H1 (cell line): ENCODE measurements around the gene ARHGAP8. TPM values are rescaled to one million over a fixed set of nuclear protein-coding genes. Genes with fewer than 3 reads are reported as not detected.

Source experiments
- CTCF ChIA-PET: fragments of 300-600 bp; sonication (Branson Sonifier 250); formaldehyde crosslinking; loops from one replicate; lab custom pipeline; 2021; ENCODE audit not compliant: partially characterized antibody; lab: Charles Lee
- POLR2A ChIA-PET: fragments of 300-600 bp; sonication (Branson Sonifier 250); formaldehyde crosslinking; loops from one replicate; lab custom pipeline; 2021; ENCODE audit warnings: inconsistent platforms; ENCODE audit not compliant: partially characterized antibody; lab: Charles Lee
- DNase-seq, 2 experiments: peaks; one replicate each; pipeline versions ENCODE4 v3.0.0 to v3.0.0-alpha.2; 2010 to 2022; ENCODE audit warnings: low spot score in 2 of 2, low read depth in 1 of 2, mixed read lengths in 1 of 2
- FAIRE-seq: peaks from 2 replicates; lab custom pipeline; 2011; peaks lifted over from hg19 to GRCh38; lab: Jason Lieb, UNC
- H2AFZ ChIP-seq: 2 replicates; pipeline ENCODE4 v1.8.1; 2012; ENCODE audit warnings: low read length, inconsistent platforms
- H2AK5ac ChIP-seq: 2 replicates; pipeline ENCODE4 v1.6.1; 2013; ENCODE audit warnings: low read depth, low read length
- H2BK120ac ChIP-seq: replicated peaks from 2 replicates; pipeline ENCODE3; 2013; ENCODE audit warnings: low read depth, low read length, inconsistent platforms
- H2BK12ac ChIP-seq: 2 replicates; pipeline ENCODE4 v1.6.1; 2013; ENCODE audit warnings: low read depth, low read length
- H2BK15ac ChIP-seq: 2 replicates; pipeline ENCODE4 v1.6.1; 2013; ENCODE audit warnings: low read length
- H2BK20ac ChIP-seq: 2 replicates; pipeline ENCODE4 v1.6.1; 2013; ENCODE audit warnings: low read length
- H2BK5ac ChIP-seq: 2 replicates; pipeline ENCODE4 v1.6.1; 2013; ENCODE audit warnings: low read depth, low read length
- H3K14ac ChIP-seq: 2 replicates; pipeline ENCODE4 v1.6.1; 2013; ENCODE audit warnings: inconsistent platforms; ENCODE audit not compliant: insufficient read length
- H3K18ac ChIP-seq: 2 replicates; pipeline ENCODE4 v1.6.1; 2013; ENCODE audit warnings: low read length; ENCODE audit errors: extremely low read depth
- H3K23ac ChIP-seq: 2 replicates; pipeline ENCODE4 v1.6.1; 2013; ENCODE audit warnings: inconsistent platforms; ENCODE audit not compliant: insufficient read length
- H3K23me2 ChIP-seq: 2 replicates; pipeline ENCODE4 v1.6.1; 2013; ENCODE audit warnings: low read depth, low read length
- H3K27ac ChIP-seq: 2 replicates; pipeline ENCODE4 v1.6.1; 2011; ENCODE audit warnings: low read depth, low read length, inconsistent platforms
- H3K27me3 ChIP-seq, 4 experiments: replicated peaks in 1 of 4; 1 replicate in 1 of 4; 2 replicates in 3 of 4; pipeline versions ENCODE4 v1.6.1 to v1.8.1; 2011 to 2013; ENCODE audit warnings: low read length in 3 of 4, mild to moderate bottlenecking in 3 of 4, inconsistent platforms in 2 of 4, mixed read lengths in 2 of 4, moderate library complexity in 1 of 4; ENCODE audit not compliant: control insufficient read depth in 3 of 4, insufficient read depth in 3 of 4; ENCODE audit errors: extremely low read depth in 1 of 4
- H3K36me3 ChIP-seq, 4 experiments: 2 replicates each; pipeline versions ENCODE4 v1.6.1 to v1.8.1; 2011 to 2013; ENCODE audit warnings: mild to moderate bottlenecking in 4 of 4, low read length in 3 of 4, moderate library complexity in 2 of 4, control low read depth in 1 of 4, inconsistent platforms in 1 of 4; ENCODE audit not compliant: insufficient read depth in 4 of 4, control insufficient read depth in 2 of 4
- H3K4ac ChIP-seq: replicated peaks from 2 replicates; pipeline ENCODE3; 2013; ENCODE audit warnings: low read length, low read depth, mixed read lengths, inconsistent platforms; ENCODE audit not compliant: insufficient read length
- H3K4me1 ChIP-seq, 4 experiments: replicated peaks in 1 of 4; 1 replicate in 1 of 4; 2 replicates in 3 of 4; pipeline versions ENCODE4 v1.6.1 to v1.8.1; 2011 to 2013; ENCODE audit warnings: low read length in 3 of 4, inconsistent platforms in 2 of 4, mixed read lengths in 1 of 4; ENCODE audit not compliant: insufficient read depth in 4 of 4, control insufficient read depth in 3 of 4
- H3K4me2 ChIP-seq, 2 experiments: 2 replicates each; pipeline versions ENCODE4 v1.6.1 to v1.8.1; 2011 to 2013; ENCODE audit warnings: low read depth in 2 of 2, low read length in 2 of 2, control low read depth in 1 of 2, inconsistent platforms in 1 of 2, mild to moderate bottlenecking in 1 of 2; ENCODE audit not compliant: insufficient read depth in 1 of 2
- H3K4me3 ChIP-seq, 4 experiments: fragments of 200-600, 300-600 bp in 1 of 4; sonication (generic), shearing (Covaris generic), sonication (Bioruptor Twin) in 1 of 4; 2 replicates each; pipeline versions ENCODE4 v1.5.1 to v1.8.1; 2011 to 2016; ENCODE audit warnings: low read length in 4 of 4, low read depth in 3 of 4, control low read depth in 2 of 4, inconsistent platforms in 2 of 4, mild to moderate bottlenecking in 2 of 4, mixed read lengths in 1 of 4, moderate library complexity in 1 of 4; ENCODE audit not compliant: insufficient read depth in 2 of 4; ENCODE audit errors: extremely low read depth in 1 of 4
- H3K56ac ChIP-seq: replicated peaks from 2 replicates; pipeline ENCODE3; 2013; ENCODE audit warnings: low read depth, mild to moderate bottlenecking, mixed read lengths, low read length, inconsistent platforms; ENCODE audit not compliant: insufficient read length
- H3K79me1 ChIP-seq: 2 replicates; pipeline ENCODE4 v1.6.1; 2013; ENCODE audit warnings: low read depth, low read length, control low read depth
- H3K79me2 ChIP-seq, 2 experiments: 2 replicates each; pipeline versions ENCODE4 v1.6.1 to v1.8.1; 2012 to 2013; ENCODE audit warnings: low read length in 2 of 2, mild to moderate bottlenecking in 2 of 2, inconsistent platforms in 1 of 2; ENCODE audit not compliant: insufficient read depth in 2 of 2, control insufficient read depth in 1 of 2
- H3K9ac ChIP-seq, 4 experiments: replicated peaks in 1 of 4; 1 replicate in 1 of 4; 2 replicates in 3 of 4; pipeline versions ENCODE4 v1.6.1 to v1.8.1; 2011 to 2013; ENCODE audit warnings: low read depth in 3 of 4, low read length in 3 of 4, control low read depth in 2 of 4, mild to moderate bottlenecking in 2 of 4, moderate library complexity in 2 of 4, inconsistent platforms in 1 of 4; ENCODE audit errors: extremely low read depth in 1 of 4
- H3K9me3 ChIP-seq, 2 experiments: 2 replicates each; pipeline versions ENCODE4 v1.6.1 to v1.8.1; 2012 to 2013; ENCODE audit warnings: mild to moderate bottlenecking in 2 of 2, moderate library complexity in 2 of 2, control low read depth in 1 of 2, inconsistent platforms in 1 of 2, low read depth in 1 of 2, low read length in 1 of 2, mixed read lengths in 1 of 2; ENCODE audit not compliant: insufficient read depth in 2 of 2
- H4K20me1 ChIP-seq, 2 experiments: replicated peaks in 1 of 2; 2 replicates each; pipeline versions ENCODE3 to v1.8.1; 2011 to 2013; ENCODE audit warnings: inconsistent platforms in 2 of 2, low read length in 2 of 2, mild to moderate bottlenecking in 1 of 2; ENCODE audit not compliant: insufficient read depth in 2 of 2, control insufficient read depth in 1 of 2
- H4K5ac ChIP-seq: 2 replicates; pipeline ENCODE4 v1.6.1; 2013; ENCODE audit warnings: low read length, low read depth, mixed read lengths, inconsistent platforms; ENCODE audit not compliant: insufficient read length
- H4K8ac ChIP-seq: 2 replicates; pipeline ENCODE4 v1.8.0; 2013; ENCODE audit warnings: mild to moderate bottlenecking, moderate library complexity, low read length, inconsistent platforms; ENCODE audit not compliant: insufficient read depth; ENCODE audit errors: extremely low read depth
- H4K91ac ChIP-seq: replicated peaks from 2 replicates; pipeline ENCODE3; 2013; ENCODE audit warnings: low read length, mixed read lengths, inconsistent platforms; ENCODE audit not compliant: insufficient read length
- BRCA1 ChIP-seq: IDR thresholded peaks from 2 replicates; pipeline ENCODE4 v1.6.1; 2012; ENCODE audit warnings: low read depth, low read length, improper control_type of control experiment
- CBX5 ChIP-seq: fragments of 300-800, 300-1000 bp; sonication (generic); IDR thresholded peaks from 2 replicates; pipeline ENCODE4 v1.7.1; 2016; ENCODE audit warnings: antibody characterized with exemption, low read length, low read depth
- CREB1 ChIP-seq: IDR thresholded peaks from 2 replicates; pipeline ENCODE4 v1.6.1; 2012; ENCODE audit warnings: inconsistent platforms
- EP300 ChIP-seq, 2 experiments: IDR thresholded peaks; 1 replicate in 1 of 2; 2 replicates in 1 of 2; pipeline ENCODE4 v1.6.1; 2011 to 2012; ENCODE audit warnings: low read depth in 2 of 2, low read length in 2 of 2, mild to moderate bottlenecking in 2 of 2, borderline replicate concordance in 1 of 2, inconsistent platforms in 1 of 2, moderate library complexity in 1 of 2
- GABPA ChIP-seq: IDR thresholded peaks from 2 replicates; pipeline ENCODE4 v1.6.1; 2011; ENCODE audit warnings: mild to moderate bottlenecking, low read length, moderate library complexity, borderline replicate concordance; ENCODE audit not compliant: insufficient read depth
- GTF2F1 ChIP-seq: IDR thresholded peaks from 2 replicates; pipeline ENCODE4 v1.6.1; 2012; ENCODE audit warnings: low read depth, low read length, improper control_type of control experiment, borderline replicate concordance
- KDM1A ChIP-seq: fragments of 200-600, 300-600 bp; sonication (generic); IDR thresholded peaks from 2 replicates; pipeline ENCODE4 v1.7.1; 2016; ENCODE audit warnings: mild to moderate bottlenecking, low read length, borderline replicate concordance
- NRF1 ChIP-seq: IDR thresholded peaks from 2 replicates; pipeline ENCODE4 v1.6.1; 2011; ENCODE audit warnings: mild to moderate bottlenecking, low read depth, low read length, improper control_type of control experiment
- RBBP5 ChIP-seq: IDR thresholded peaks from 2 replicates; pipeline ENCODE4 v1.7.1; 2012; ENCODE audit warnings: low read depth, mild to moderate bottlenecking, inconsistent platforms, low read length, moderate library complexity, borderline replicate concordance
- RFX5 ChIP-seq: IDR thresholded peaks from 2 replicates; pipeline ENCODE4 v1.6.1; 2011; ENCODE audit warnings: low read depth, low read length, improper control_type of control experiment, borderline replicate concordance
- SAP30 ChIP-seq: fragments of 300-600 bp; sonication (generic); IDR thresholded peaks from 2 replicates; pipeline ENCODE4 v1.7.1; 2012; ENCODE audit warnings: low read length, moderate library complexity, mild to moderate bottlenecking, inconsistent platforms; ENCODE audit not compliant: insufficient read depth, insufficient replicate concordance
- SP4 ChIP-seq: IDR thresholded peaks from 2 replicates; pipeline ENCODE4 v1.6.1; 2012; ENCODE audit warnings: low read length, inconsistent platforms
- TAF1 ChIP-seq: IDR thresholded peaks from 2 replicates; pipeline ENCODE4 v1.6.1; 2011; ENCODE audit warnings: mild to moderate bottlenecking, low read depth, low read length
- TEAD4 ChIP-seq: IDR thresholded peaks from 2 replicates; pipeline ENCODE4 v1.6.1; 2012; ENCODE audit warnings: low read depth, low read length, inconsistent platforms, mixed read lengths
- ZNF274 ChIP-seq: IDR thresholded peaks from 2 replicates; pipeline ENCODE4 v1.7.0; 2012; ENCODE audit warnings: low read length, borderline replicate concordance; ENCODE audit errors: extremely low read depth
- WGBS, 2 experiments: shearing (Covaris generic) in 1 of 2; methylation state at CpG; one replicate each; pipeline versions ENCODE4 v1.1.6 to v1.1.7; 2013 to 2015; ENCODE audit warnings: low lambda C conversion rate in 2 of 2, mixed read lengths in 2 of 2, inconsistent platforms in 1 of 2, low coverage in 1 of 2, missing lambda C conversion rate in 1 of 2; ENCODE audit not compliant: insufficient replicate concordance in 2 of 2, insufficient coverage in 1 of 2, insufficient read length in 1 of 2; ENCODE audit errors: extremely low coverage in 1 of 2, missing lambda C conversion rate in 1 of 2; 5-methylcytosine and 5-hydroxymethylcytosine counted together
- polyA plus RNA-seq, 7 experiments: library from polyadenylated mRNA; depleted of rRNA in 3 of 7; stranded (reverse) in 5 of 7; unstranded in 2 of 7; fragments of >200 nt in 5 of 7; fragments of 200-250 nt in 2 of 7; gene quantifications; 1 replicate in 5 of 7; 2 replicates in 1 of 7; 4 replicates in 1 of 7; pipeline versions ENCODE4 v1.2.1 to v1.2.3, GENCODE V29; 2011 to 2013; ENCODE audit warnings: missing spikeins in 2 of 7, mixed read lengths in 2 of 7
- total RNA-seq: library from RNA; stranded (reverse); fragmentation: NEBNext Ultra II Directional; extraction: Animal tissue kit (Norgen Biotek cat#: 25700); gene quantifications from 2 replicates; pipeline ENCODE4 v1.2.1, GENCODE V29; 2021

Gene ARHGAP8
- total and polyA plus RNA-seq, 2 of the 8 experiments (the other 6 are each of a cell fraction or from before 2014, with no cell fraction given), result 35.6 to 47.7 TPM

DNA sequence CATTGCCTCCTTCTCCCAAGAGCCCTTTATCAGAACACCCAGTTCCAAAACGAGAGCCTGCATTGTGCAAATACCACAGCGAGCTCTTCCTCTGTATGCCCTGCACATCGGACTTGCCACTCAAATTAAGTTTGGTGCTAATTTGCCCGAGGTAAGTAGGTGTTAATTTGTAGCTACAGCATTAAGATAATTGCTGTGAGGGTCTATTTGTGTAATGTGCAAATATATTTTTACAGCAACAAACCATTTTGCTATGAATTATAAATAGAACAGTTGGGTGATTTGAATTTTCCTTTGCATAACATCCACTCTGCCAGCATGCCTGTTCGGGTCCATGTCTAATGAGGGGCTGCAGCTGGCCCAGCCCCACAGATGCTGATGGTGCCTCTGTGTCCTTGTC, 8.1 kb downstream of the ARHGAP8 start:
- Histone ChIP-seq H3K4me3 (no peak overlapping the region), H3K23me2 (no peaks in the 10 kb centered on the region)
- no peak for TF ChIP-seq CREB1
- TF ChIP-seq TEAD4, result no peak
- no peak for TF ChIP-seq SAP30
- TF ChIP-seq ZNF274, result no peak
- TF ChIP-seq TAF1, result no peak
- no peak for TF ChIP-seq BRCA1
- no peak for TF ChIP-seq GTF2F1
- no peak for TF ChIP-seq SP4
- no peak for TF ChIP-seq NRF1
- TF ChIP-seq RBBP5, result no peak
- no peak for TF ChIP-seq RFX5
- TF ChIP-seq EP300 (IDR thresholded peaks at IDR 0.05; ENCODE audit: borderline replicate concordance in 1 of 2, low read depth in 2 of 2, low read length in 2 of 2), result no peak
- TF ChIP-seq CBX5, result no peak
- no peak for TF ChIP-seq GABPA
- TF ChIP-seq KDM1A, result no peak

More for the DNA sequence above, 8.1 kb downstream of the ARHGAP8 start:
- ChIA-PET CTCF (interaction anchor here (1.9 to 2.2 kb wide), 2 partner anchors 25 to 76 kb away, joined by 5 to 7 read pairs; no protein-coding TSS in a partner anchor), POLR2A (no interaction called here)
- Histone ChIP-seq H3K4ac (no peak overlapping the region), H3K4me1 (peaks cover 2 to 11% (median 6%) of the 10 kb centered on the region in 4 experiments), H3K27ac (no peak overlapping the region), H3K36me3 (no peaks in the 10 kb centered on the region), H3K79me1 (0 out of 2 replicates have a peak, but pooled peaks cover 2% of the 10 kb centered on the region), H2BK5ac (no peak overlapping the region), H2AFZ (no peak overlapping the region), H3K14ac (no peak overlapping the region), H3K18ac (no peak overlapping the region), H4K20me1 (peaks cover 6 to 11% of the 10 kb centered on the region in 2 experiments), H3K56ac (no peak overlapping the region), H2BK15ac (no peak overlapping the region), H4K91ac (no peak overlapping the region), H3K9me3 (no peaks in the 10 kb centered on the region), H2BK120ac (no peak overlapping the region), H2BK12ac (no peak overlapping the region), H3K4me2 (no peak overlapping the region), H4K5ac (no peak overlapping the region), H4K8ac (no peak overlapping the region), H3K27me3 (no peaks in the 10 kb centered on the region), H2BK20ac (no peak overlapping the region), H3K79me2 (peaks cover 0 to 62% of the 10 kb centered on the region in 2 experiments; a peak in 2 of 4 replicates), H3K23ac (no peak overlapping the region), H2AK5ac (no peak overlapping the region), H3K9ac (no peak overlapping the region)
- WGBS, 2 experiments, result 85% methylated on average over 5 of the region's 5 CpGs; no CpG with 5 or more reads in 1 of the 2 experiments
- FAIRE-seq, result no peak
- DNase-seq, result no peak
